Astrocyte of the spinal cord (primary cell): ENCODE measurements around the gene ERMP1.
A peak's percentile ranks its signal among the peaks of the same experiment; 100 is the strongest.

ENCODE experiments used
- DNase-seq: peaks from one replicate; pipeline ENCODE4 v3.0.0; 2011; ENCODE audit warnings: low read depth, low spot score
- H3K4me3 ChIP-seq: 2 replicates; pipeline ENCODE4 v1.5.1; 2011; ENCODE audit warnings: low read depth, mild to moderate bottlenecking, low read length, moderate library complexity
- CTCF ChIP-seq: IDR thresholded peaks from 2 replicates; pipeline ENCODE4 v1.5.1; 2012; ENCODE audit warnings: low read depth, mild to moderate bottlenecking, low read length, inconsistent platforms
- in situ Hi-C: cut with HindIII; loops from 2 replicates; pipeline ENCODE4 v1.10.0; 2017; ENCODE audit warnings: low sequenced_read_pairs

The ERMP1 gene

GRCh38 chr9:5799314-5799713 lies 33.6 kb downstream of the ERMP1 start:
- TF ChIP-seq CTCF, result peak; percentile 90
- in situ Hi-C loops, result no loop called here
- peak; percentile 62 for DNase-seq
- no peak overlapping the region for H3K4me3 ChIP-seq

GRCh38 chr9:5798581-5798980 lies 34.3 kb downstream of the ERMP1 start:
- H3K4me3 ChIP-seq, result no peak overlapping the region
- no peak for DNase-seq
- in situ Hi-C loops, result no loop called here
- TF ChIP-seq CTCF, result no peak

- no peak for TF ChIP-seq CTCF
- no peak for DNase-seq
- in situ Hi-C loops, result no loop called here
- no peak overlapping the region for H3K4me3 ChIP-seq
Observed at GRCh38 chr9:5796298-5796697, 36.6 kb downstream of the ERMP1 start.

- no peak overlapping the region for H3K4me3 ChIP-seq
- in situ Hi-C loops, result no loop called here
- no peak for DNase-seq
- TF ChIP-seq CTCF, result no peak
Observed at GRCh38 chr9:5793812-5794211, 39.1 kb downstream of the ERMP1 start.

- TF ChIP-seq CTCF, result no peak
- no peak for DNase-seq
- no peak overlapping the region for H3K4me3 ChIP-seq
- in situ Hi-C loops, result no loop called here
Observed at GRCh38 chr9:5791870-5792269, 41.0 kb downstream of the ERMP1 start.

GRCh38 chr9:5790923-5791322 lies 42.0 kb downstream of the ERMP1 start:
- TF ChIP-seq CTCF, result no peak
- in situ Hi-C loops, result no loop called here
- no peak for DNase-seq
- H3K4me3 ChIP-seq, result no peak overlapping the region

- TF ChIP-seq CTCF, result no peak
- no peak for DNase-seq
- no peak overlapping the region for H3K4me3 ChIP-seq
- in situ Hi-C loops, result no loop called here
Observed at GRCh38 chr9:5789489-5789888, 43.4 kb downstream of the ERMP1 start.
